Chondrocyte (in vitro differentiated cells): ENCODE results near the gene TBC1D32. TPM values are rescaled to one million over a fixed set of nuclear protein-coding genes. Genes with fewer than 3 reads are reported as not detected.
"Not testable (repeated sequence)": the region's sequence is repeated elsewhere in the genome, so short reads cannot be mapped to it uniquely, and the experiment has no call there.

Experiments
- DNase-seq: peaks from one replicate; pipeline ENCODE4 v3.0.0; 2021; ENCODE audit warnings: mixed read lengths, low spot score
- H3K27ac Mint-ChIP-seq: one replicate; pipeline ENCODE4 v1.8.0; 2021; ENCODE audit warnings: mild to moderate bottlenecking, moderate library complexity, mixed read lengths; ENCODE audit not compliant: unreplicated experiment
- H3K27me3 Mint-ChIP-seq: 2 replicates; pipeline ENCODE4 v1.8.0; 2021; ENCODE audit warnings: low read depth, mixed read lengths
- H3K36me3 Mint-ChIP-seq: 2 replicates; pipeline ENCODE4 v1.8.0; 2021; ENCODE audit warnings: low read depth, mixed read lengths
- H3K4me1 Mint-ChIP-seq: 2 replicates; pipeline ENCODE4 v1.8.0; 2021; ENCODE audit warnings: low read depth, mild to moderate bottlenecking, mixed read lengths
- H3K4me3 Mint-ChIP-seq: one replicate; pipeline ENCODE4 v1.8.0; 2021; ENCODE audit warnings: mild to moderate bottlenecking, moderate library complexity, mixed read lengths; ENCODE audit not compliant: unreplicated experiment
- H3K9me3 Mint-ChIP-seq: 2 replicates; pipeline ENCODE4 v1.8.0; 2021; ENCODE audit warnings: low read depth, mixed read lengths
- CTCF ChIP-seq: fragments of 200-600 bp; sonication (generic); IDR thresholded peaks from 2 replicates; pipeline ENCODE4 v1.5.0; 2021; ENCODE audit warnings: antibody characterized with exemption, mild to moderate bottlenecking, moderate library complexity
- total RNA-seq: library from RNA; stranded (reverse); gene quantifications from 3 replicates; pipeline ENCODE4 v1.2.1, GENCODE V29; 2021

Gene TBC1D32
- total RNA-seq, 1 donor from 2014 or later, result 8.9 TPM

- DNase-seq, result no peak
- Mint-ChIP-seq H3K27ac (no peak overlapping the region), H3K9me3 (no peaks in the 10 kb centered on the region), H3K36me3 (peaks cover 4% of the 10 kb centered on the region), H3K27me3 (no peaks in the 10 kb centered on the region), H3K4me1 (no peaks in the 10 kb centered on the region), H3K4me3 (no peak overlapping the region)
- TF ChIP-seq CTCF, result peak; percentile 77
Observed at GRCh38 chr6:121222656-121223055, 111.6 kb downstream of the TBC1D32 start.

- H3K4me3 Mint-ChIP-seq, result no peak overlapping the region
- peaks cover 9% of the 10 kb centered on the region for H3K9me3 Mint-ChIP-seq
- no peak overlapping the region for H3K27ac Mint-ChIP-seq
- H3K27me3 Mint-ChIP-seq, result no peaks in the 10 kb centered on the region
- DNase-seq, result no peak
- no peak for TF ChIP-seq CTCF
- peaks cover 23% of the 10 kb centered on the region for H3K36me3 Mint-ChIP-seq
- no peaks in the 10 kb centered on the region for H3K4me1 Mint-ChIP-seq
Observed at GRCh38 chr6:121216928-121217327, 117.4 kb downstream of the TBC1D32 start.

GRCh38 chr6:121213341-121213740 lies 120.9 kb downstream of the TBC1D32 start:
- H3K27me3 Mint-ChIP-seq, H3K4me3 Mint-ChIP-seq, DNase-seq, H3K27ac Mint-ChIP-seq, H3K4me1 Mint-ChIP-seq: not testable (repeated sequence)
- Mint-ChIP-seq H3K36me3 (peaks cover 24% of the 10 kb centered on the region), H3K9me3 (peaks cover 12% of the 10 kb centered on the region)

GRCh38 chr6:121210943-121211342 lies 123.3 kb downstream of the TBC1D32 start:
- H3K36me3 Mint-ChIP-seq, result peaks cover 13% of the 10 kb centered on the region
- DNase-seq, result no peak
- no peaks in the 10 kb centered on the region for H3K4me1 Mint-ChIP-seq
- no peak for TF ChIP-seq CTCF
- H3K27ac Mint-ChIP-seq, result no peak overlapping the region
- no peak overlapping the region for H3K4me3 Mint-ChIP-seq
- H3K27me3 Mint-ChIP-seq, result no peaks in the 10 kb centered on the region
- peaks cover 15% of the 10 kb centered on the region for H3K9me3 Mint-ChIP-seq

GRCh38 chr6:121205569-121205968 lies 128.7 kb downstream of the TBC1D32 start:
- Mint-ChIP-seq H3K4me1 (no peaks in the 10 kb centered on the region), H3K36me3 (peaks cover 2% of the 10 kb centered on the region), H3K27me3 (no peaks in the 10 kb centered on the region), H3K9me3 (peaks cover 5% of the 10 kb centered on the region), H3K4me3 (no peak overlapping the region), H3K27ac (no peak overlapping the region)
- no peak for DNase-seq
- no peak for TF ChIP-seq CTCF

- no peak for TF ChIP-seq CTCF
- no peaks in the 10 kb centered on the region for H3K36me3 Mint-ChIP-seq
- no peaks in the 10 kb centered on the region for H3K4me1 Mint-ChIP-seq
- no peak for DNase-seq
- H3K4me3 Mint-ChIP-seq, result no peak overlapping the region
- no peak overlapping the region for H3K27ac Mint-ChIP-seq
- H3K27me3 Mint-ChIP-seq, result no peaks in the 10 kb centered on the region
- H3K9me3 Mint-ChIP-seq, result no peaks in the 10 kb centered on the region
Observed at GRCh38 chr6:121201105-121201504, 133.2 kb downstream of the TBC1D32 start.

- H3K4me1 Mint-ChIP-seq, H3K36me3 Mint-ChIP-seq, H3K9me3 Mint-ChIP-seq, DNase-seq, H3K4me3 Mint-ChIP-seq, H3K27ac Mint-ChIP-seq, H3K27me3 Mint-ChIP-seq: not testable (repeated sequence)
Observed at GRCh38 chr6:121196042-121196441, 138.2 kb downstream of the TBC1D32 start.
